ENCODE measurements around the gene PISD. TPM values are rescaled to one million over a fixed set of nuclear protein-coding genes. Genes with fewer than 3 reads are reported as not detected.

PISD gene
- total and polyA plus RNA-seq, 5 donors from 2014 or later: 12.7 to 41.5 (median 17.2) TPM

DNA sequence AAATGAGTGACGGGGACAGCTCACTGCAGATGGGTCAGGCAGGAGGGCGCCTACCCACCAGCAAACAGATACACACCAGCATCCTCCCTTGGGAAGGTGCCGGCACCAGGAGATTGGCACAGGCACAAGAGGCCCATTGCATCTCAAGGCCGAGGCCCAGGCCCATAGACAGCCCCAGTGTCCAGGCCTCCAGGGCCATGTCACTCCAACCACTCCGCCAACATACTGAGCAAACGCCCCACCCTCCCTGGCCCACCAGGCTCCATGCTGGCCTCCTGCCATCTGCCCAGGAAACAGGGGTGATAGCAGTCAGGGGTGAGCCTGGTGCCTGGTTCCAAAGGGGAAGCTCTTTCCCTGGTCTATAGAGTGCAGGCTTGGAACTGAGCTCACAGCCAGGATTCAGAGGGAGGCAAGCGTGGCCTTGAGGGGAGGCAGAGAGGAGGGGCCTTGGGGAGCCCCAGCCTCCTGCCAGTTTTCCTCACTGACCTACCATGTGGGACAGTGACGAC is 34.7 kb downstream of the PISD start:
- Mint-ChIP-seq H3K4me3 (peak overlapping the region in 3 of 4 donors; percentile 35 to 66 (median 58)), H3K36me3 (no peaks in the 10 kb centered on the region), H3K27ac (peak overlapping the region in 2 of 3 donors; percentile 48 to 89), H3K9me3 (peaks cover 0 to 3% (median 0%) of the 10 kb centered on the region in 7 donors), H3K4me1 (peaks cover 0 to 61% (median 16%) of the 10 kb centered on the region in 4 donors), H3K27me3 (no peaks in the 10 kb centered on the region)
- Histone ChIP-seq H3K36me3 (ENCODE audit: control insufficient read depth, insufficient read depth, low read length) (no peaks in the 10 kb centered on the region), H3K27me3 (ENCODE audit: control insufficient read depth, insufficient read depth, low read length) (no peaks in the 10 kb centered on the region), H3K4me1 (ENCODE audit: control insufficient read depth, insufficient read depth, low read length, poor library complexity, severe bottlenecking) (peaks cover 30% of the 10 kb centered on the region), H3K27ac (ENCODE audit: insufficient read depth, low read length, poor library complexity, severe bottlenecking) (peak overlapping the region; percentile 38), H3K4me3 (ENCODE audit: low read depth, low read length) (no peak overlapping the region), H3K9me3 (ENCODE audit: control insufficient read depth in 2 of 2, low read length in 2 of 2) (no peaks in the 10 kb centered on the region)
- DNase-seq (no peak), ATAC-seq (ENCODE audit: low read depth in 2 of 2) (no peak)

DNA sequence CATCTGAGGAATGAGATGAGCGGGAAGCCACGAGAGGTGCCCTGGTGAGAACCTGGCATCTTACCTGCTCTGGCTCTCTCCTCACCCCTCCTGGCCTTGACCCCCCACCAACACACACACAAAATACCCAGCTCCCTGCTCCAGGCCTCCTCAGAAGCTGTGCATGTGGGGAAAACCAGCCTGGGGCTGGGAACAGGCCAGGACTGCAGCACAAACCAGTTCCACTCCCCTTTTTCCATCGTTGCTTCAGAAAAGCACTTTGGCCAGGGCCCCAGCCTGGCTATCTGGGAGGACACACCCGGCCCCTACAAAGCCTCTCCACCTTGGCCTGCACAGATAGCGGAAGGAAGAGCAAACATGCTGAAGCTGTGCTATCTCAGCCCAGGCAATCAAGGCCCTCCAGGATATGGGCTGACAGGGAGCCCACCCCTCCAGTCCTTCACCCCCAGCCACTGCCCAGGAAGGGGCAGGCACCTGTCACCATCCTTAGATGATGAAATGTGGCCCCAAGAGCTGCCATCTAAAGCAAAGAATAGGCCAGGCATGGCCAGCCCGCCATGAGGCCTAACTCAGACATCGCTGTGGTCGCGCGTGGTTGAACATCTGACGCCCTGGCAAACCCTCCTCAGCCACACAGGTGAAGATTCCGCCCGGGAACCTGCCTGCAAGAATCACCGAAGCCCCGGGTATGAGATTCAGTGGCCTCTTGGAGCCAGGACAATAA is 35.4 kb downstream of the PISD start:
- H3K9me3 Mint-ChIP-seq: peaks cover 0 to 3% (median 0%) of the 10 kb centered on the region in 7 donors
- peak overlapping the region in 2 of 3 donors; percentile 48 to 89 for H3K27ac Mint-ChIP-seq
- Histone ChIP-seq H3K36me3 (ENCODE audit: control insufficient read depth, insufficient read depth, low read length) (peaks cover 3% of the 10 kb centered on the region), H3K9me3 (ENCODE audit: control insufficient read depth in 2 of 2, low read length in 2 of 2) (no peaks in the 10 kb centered on the region), H3K27me3 (ENCODE audit: control insufficient read depth, insufficient read depth, low read length) (no peaks in the 10 kb centered on the region), H3K4me3 (ENCODE audit: low read depth, low read length) (no peak overlapping the region), H3K4me1 (ENCODE audit: control insufficient read depth, insufficient read depth, low read length, poor library complexity, severe bottlenecking) (peaks cover 30% of the 10 kb centered on the region), H3K27ac (ENCODE audit: insufficient read depth, low read length, poor library complexity, severe bottlenecking) (no peak overlapping the region)
- H3K36me3 Mint-ChIP-seq: no peaks in the 10 kb centered on the region
- H3K4me1 Mint-ChIP-seq: peaks cover 0 to 60% (median 16%) of the 10 kb centered on the region in 4 donors
- H3K4me3 Mint-ChIP-seq: peak overlapping the region in 2 of 4 donors; percentile 2 to 58
- no peaks in the 10 kb centered on the region for H3K27me3 Mint-ChIP-seq
- no peak for DNase-seq
- ATAC-seq (ENCODE audit: low read depth in 2 of 2): no peak

DNA sequence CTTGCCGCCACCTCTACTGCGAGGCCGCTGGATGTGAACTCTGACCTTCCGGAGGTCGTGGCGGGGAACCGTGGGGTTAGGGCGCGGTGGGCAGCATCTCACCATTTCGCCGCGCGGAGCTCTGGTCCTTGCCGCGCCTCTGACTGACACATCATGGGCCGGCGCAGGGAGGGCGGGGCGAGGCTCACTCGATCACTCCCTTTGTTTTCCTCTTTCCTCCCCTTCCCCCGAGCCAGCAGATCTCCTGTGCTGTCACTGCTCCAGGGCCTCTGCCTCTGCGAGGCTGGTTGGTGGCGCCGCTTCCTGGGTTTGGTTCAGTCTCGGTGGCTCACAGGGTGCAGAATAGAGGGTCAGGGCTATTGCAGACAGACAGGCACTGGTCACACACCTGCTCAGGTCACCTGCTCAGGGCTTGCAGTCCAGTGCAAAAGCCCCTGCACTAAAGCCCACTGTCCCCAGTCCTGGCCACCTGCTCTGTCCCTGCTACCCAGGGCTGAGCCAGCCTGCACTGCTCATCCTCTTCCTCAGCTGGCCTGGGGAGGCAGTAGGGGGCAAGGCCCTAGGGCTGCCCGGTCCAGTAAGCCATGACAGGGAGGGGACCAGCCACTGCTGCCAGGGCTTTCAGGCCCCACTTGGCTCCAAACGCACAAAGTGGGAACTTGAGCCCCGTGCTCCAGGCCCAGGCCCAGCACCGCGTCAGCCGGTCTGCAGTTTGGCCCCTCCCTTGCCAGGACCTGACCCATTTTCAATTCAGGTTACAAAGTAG is 36.2 kb downstream of the PISD start:
- Mint-ChIP-seq H3K9me3 (peaks cover 0 to 3% (median 0%) of the 10 kb centered on the region in 7 donors), H3K4me3 (no peak overlapping the region), H3K4me1 (peaks cover 0 to 53% (median 15%) of the 10 kb centered on the region in 4 donors), H3K27me3 (no peaks in the 10 kb centered on the region), H3K27ac (peak overlapping the region in 2 of 3 donors; percentile 63 to 76), H3K36me3 (no peaks in the 10 kb centered on the region)
- H3K36me3 ChIP-seq (ENCODE audit: control insufficient read depth, insufficient read depth, low read length): peaks cover 9% of the 10 kb centered on the region
- ATAC-seq (ENCODE audit: low read depth in 2 of 2) (no peak), DNase-seq (no peak)
- no peak overlapping the region for H3K4me3 ChIP-seq (ENCODE audit: low read depth, low read length)
- no peak overlapping the region for H3K27ac ChIP-seq (ENCODE audit: insufficient read depth, low read length, poor library complexity, severe bottlenecking)
- H3K9me3 ChIP-seq (ENCODE audit: control insufficient read depth in 2 of 2, low read length in 2 of 2): no peaks in the 10 kb centered on the region
- peaks cover 23% of the 10 kb centered on the region for H3K4me1 ChIP-seq (ENCODE audit: control insufficient read depth, insufficient read depth, low read length, poor library complexity, severe bottlenecking)
- H3K27me3 ChIP-seq (ENCODE audit: control insufficient read depth, insufficient read depth, low read length): no peaks in the 10 kb centered on the region

DNA sequence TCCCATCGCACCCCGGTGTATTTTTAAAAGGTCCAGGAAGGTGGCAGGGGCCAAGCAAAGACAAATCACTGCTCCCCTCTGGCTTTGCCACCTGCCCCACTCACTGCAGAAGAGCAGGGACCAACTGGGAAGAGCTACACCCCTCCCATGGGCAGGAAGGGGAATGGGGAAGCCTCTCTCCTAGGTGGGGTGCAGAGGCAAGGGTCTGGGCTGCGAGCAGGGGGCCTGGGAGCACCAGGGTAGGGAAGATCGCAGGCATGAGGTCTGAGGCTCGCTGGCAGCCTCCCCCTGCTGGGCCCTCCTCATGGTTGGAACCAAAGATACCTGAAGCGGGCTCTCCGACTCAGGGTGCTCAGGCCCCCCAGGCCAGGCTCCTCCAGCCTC is 36.8 kb downstream of the PISD start:
- peak overlapping the region; percentile 26 to 73 (median 62) for H3K27ac Mint-ChIP-seq
- Histone ChIP-seq H3K9me3 (ENCODE audit: control insufficient read depth in 2 of 2, low read length in 2 of 2) (no peaks in the 10 kb centered on the region), H3K4me1 (ENCODE audit: control insufficient read depth, insufficient read depth, low read length, poor library complexity, severe bottlenecking) (peaks cover 21% of the 10 kb centered on the region), H3K27ac (ENCODE audit: insufficient read depth, low read length, poor library complexity, severe bottlenecking) (peak overlapping the region; percentile 33), H3K27me3 (ENCODE audit: control insufficient read depth, insufficient read depth, low read length) (no peaks in the 10 kb centered on the region), H3K4me3 (ENCODE audit: low read depth, low read length) (no peak overlapping the region), H3K36me3 (ENCODE audit: control insufficient read depth, insufficient read depth, low read length) (peaks cover 9% of the 10 kb centered on the region)
- peaks cover 0 to 50% (median 15%) of the 10 kb centered on the region in 4 donors for H3K4me1 Mint-ChIP-seq
- H3K9me3 Mint-ChIP-seq: peaks cover 0 to 3% (median 0%) of the 10 kb centered on the region in 7 donors
- DNase-seq: no peak
- ATAC-seq (ENCODE audit: low read depth in 2 of 2): no peak
- no peaks in the 10 kb centered on the region for H3K36me3 Mint-ChIP-seq
- H3K4me3 Mint-ChIP-seq: no peak overlapping the region
- no peaks in the 10 kb centered on the region for H3K27me3 Mint-ChIP-seq

DNA sequence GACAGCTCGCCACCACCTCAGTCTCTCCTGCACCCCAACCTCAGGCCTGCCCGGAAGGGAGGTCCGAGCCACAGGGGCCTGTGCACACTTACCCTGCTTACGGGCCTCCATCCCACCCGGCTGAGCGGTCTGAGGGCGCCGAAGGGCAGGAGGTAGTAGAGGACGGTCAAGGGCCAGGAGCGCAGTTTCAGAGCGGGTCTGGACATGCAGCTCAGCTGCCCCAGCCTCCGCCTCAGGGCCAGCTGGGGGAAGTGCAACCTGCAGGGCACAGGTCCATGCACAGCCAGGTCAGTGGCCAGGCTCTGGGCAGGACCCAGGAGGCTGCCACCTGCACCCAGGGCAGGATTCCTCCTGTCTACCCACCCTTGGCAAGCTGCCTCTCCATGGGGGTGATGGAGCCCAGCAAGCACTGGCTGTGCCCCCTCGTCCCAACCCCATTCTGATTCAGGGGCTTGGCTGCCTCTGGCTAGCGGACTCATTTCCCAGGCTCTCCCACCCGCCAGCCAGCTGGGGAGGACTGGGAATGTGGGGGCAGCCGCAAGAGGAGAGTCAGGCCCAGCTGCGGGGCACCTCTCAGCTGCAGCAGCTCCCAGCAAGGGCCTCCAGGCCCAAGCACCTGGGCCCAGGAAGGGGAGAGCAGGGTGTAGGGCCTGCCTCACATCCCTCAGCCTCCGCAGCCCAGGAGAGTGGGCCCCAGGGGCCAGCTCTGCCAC is 38.3 kb downstream of the PISD start:
- Histone ChIP-seq H3K4me1 (ENCODE audit: control insufficient read depth, insufficient read depth, low read length, poor library complexity, severe bottlenecking) (peaks cover 9% of the 10 kb centered on the region), H3K27ac (ENCODE audit: insufficient read depth, low read length, poor library complexity, severe bottlenecking) (no peak overlapping the region), H3K9me3 (ENCODE audit: control insufficient read depth in 2 of 2, low read length in 2 of 2) (no peaks in the 10 kb centered on the region), H3K4me3 (ENCODE audit: low read depth, low read length) (no peak overlapping the region), H3K27me3 (ENCODE audit: control insufficient read depth, insufficient read depth, low read length) (no peaks in the 10 kb centered on the region), H3K36me3 (ENCODE audit: control insufficient read depth, insufficient read depth, low read length) (peaks cover 19% of the 10 kb centered on the region)
- Mint-ChIP-seq H3K4me3 (no peak overlapping the region), H3K27me3 (no peaks in the 10 kb centered on the region), H3K27ac (no peak overlapping the region), H3K36me3 (peaks cover 5% of the 10 kb centered on the region), H3K4me1 (peaks cover 0 to 39% (median 13%) of the 10 kb centered on the region in 4 donors), H3K9me3 (peaks cover 0 to 3% (median 0%) of the 10 kb centered on the region in 7 donors)
- DNase-seq (no peak), ATAC-seq (ENCODE audit: low read depth in 2 of 2) (no peak)

DNA sequence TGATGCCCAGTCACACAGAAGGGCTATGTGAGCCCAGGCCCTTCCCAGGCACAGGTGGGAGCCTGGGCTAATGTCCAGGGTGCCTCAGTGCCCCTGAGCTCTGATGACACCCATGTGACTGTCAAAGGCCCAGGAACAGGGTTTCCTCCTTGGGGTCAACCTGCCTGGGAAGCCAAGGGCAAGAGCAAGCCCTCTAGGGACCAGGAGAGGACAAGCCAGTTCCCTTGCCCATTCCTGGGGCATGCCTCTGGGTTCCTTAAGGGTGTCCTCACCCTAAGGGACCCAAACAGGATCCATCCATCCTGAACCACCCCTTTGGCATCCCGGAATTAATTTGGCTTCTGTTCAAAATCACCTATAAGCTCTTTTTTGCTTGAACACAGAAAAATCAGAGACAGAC is 39.0 kb downstream of the PISD start:
- H3K27me3 Mint-ChIP-seq: no peaks in the 10 kb centered on the region
- H3K4me1 ChIP-seq (ENCODE audit: control insufficient read depth, insufficient read depth, low read length, poor library complexity, severe bottlenecking): peaks cover 3% of the 10 kb centered on the region
- peak overlapping the region in 2 of 4 donors; percentile 38 to 56 for H3K4me3 Mint-ChIP-seq
- peaks cover 0 to 3% (median 0%) of the 10 kb centered on the region in 7 donors for H3K9me3 Mint-ChIP-seq
- H3K27me3 ChIP-seq (ENCODE audit: control insufficient read depth, insufficient read depth, low read length): no peaks in the 10 kb centered on the region
- no peak overlapping the region for H3K27ac ChIP-seq (ENCODE audit: insufficient read depth, low read length, poor library complexity, severe bottlenecking)
- peaks cover 9% of the 10 kb centered on the region for H3K36me3 Mint-ChIP-seq
- peaks cover 26% of the 10 kb centered on the region for H3K36me3 ChIP-seq (ENCODE audit: control insufficient read depth, insufficient read depth, low read length)
- no peak for ATAC-seq (ENCODE audit: low read depth in 2 of 2)
- no peak overlapping the region for H3K4me3 ChIP-seq (ENCODE audit: low read depth, low read length)
- no peaks in the 10 kb centered on the region for H3K9me3 ChIP-seq (ENCODE audit: control insufficient read depth in 2 of 2, low read length in 2 of 2)
- H3K27ac Mint-ChIP-seq: no peak overlapping the region
- H3K4me1 Mint-ChIP-seq: peaks cover 0 to 31% (median 8%) of the 10 kb centered on the region in 4 donors
- DNase-seq: no peak

DNA sequence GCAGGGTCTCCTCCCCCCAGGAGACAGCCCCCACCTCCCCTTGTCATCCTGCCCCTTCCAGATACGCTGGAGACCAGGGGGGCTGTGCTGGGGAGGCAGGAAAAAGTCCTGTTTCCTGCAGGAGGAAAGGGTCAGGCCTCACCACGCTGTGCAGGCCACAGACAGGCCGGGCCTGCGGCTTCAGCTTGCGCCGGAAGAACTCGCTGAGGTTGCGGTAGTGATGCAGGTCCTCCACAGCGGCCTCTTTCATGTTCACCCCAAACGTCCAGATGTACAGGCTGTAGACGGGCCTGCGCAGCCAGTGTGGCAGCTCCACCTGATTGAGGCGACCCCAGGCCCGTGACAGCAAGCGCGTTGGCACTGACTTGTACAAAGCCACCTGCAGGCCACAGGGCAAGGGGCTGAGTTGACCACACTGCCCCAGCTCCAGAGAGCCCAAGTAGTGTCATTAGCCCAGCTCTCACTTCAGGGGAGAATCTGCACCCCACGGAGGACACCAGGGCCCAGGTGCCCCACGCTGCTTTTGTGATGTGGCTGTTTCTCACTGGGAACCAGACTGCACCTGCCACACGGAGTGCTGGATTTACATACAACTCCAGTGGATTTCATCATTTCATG is 40.4 kb downstream of the PISD start:
- no peak for DNase-seq
- no peaks in the 10 kb centered on the region for H3K27me3 ChIP-seq (ENCODE audit: control insufficient read depth, insufficient read depth, low read length)
- no peak overlapping the region for H3K27ac ChIP-seq (ENCODE audit: insufficient read depth, low read length, poor library complexity, severe bottlenecking)
- H3K4me3 Mint-ChIP-seq: no peak overlapping the region
- H3K36me3 ChIP-seq (ENCODE audit: control insufficient read depth, insufficient read depth, low read length): peaks cover 31% of the 10 kb centered on the region
- H3K27ac Mint-ChIP-seq: peak overlapping the region in 1 of 3 donors; percentile 31
- H3K27me3 Mint-ChIP-seq: no peaks in the 10 kb centered on the region
- no peaks in the 10 kb centered on the region for H3K9me3 ChIP-seq (ENCODE audit: control insufficient read depth in 2 of 2, low read length in 2 of 2)
- peaks cover 0 to 3% (median 0%) of the 10 kb centered on the region in 7 donors for H3K9me3 Mint-ChIP-seq
- peaks cover 9% of the 10 kb centered on the region for H3K36me3 Mint-ChIP-seq
- H3K4me1 ChIP-seq (ENCODE audit: control insufficient read depth, insufficient read depth, low read length, poor library complexity, severe bottlenecking): no peaks in the 10 kb centered on the region
- no peak overlapping the region for H3K4me3 ChIP-seq (ENCODE audit: low read depth, low read length)
- ATAC-seq (ENCODE audit: low read depth in 2 of 2): no peak
- peaks cover 0 to 20% (median 2%) of the 10 kb centered on the region in 4 donors for H3K4me1 Mint-ChIP-seq

Data from CD4-positive, CD25-positive, alpha-beta regulatory T cell (primary cell).